Neural cell (in vitro differentiated cells): ENCODE results near the gene MRPS31. TPM values are rescaled to one million over a fixed set of nuclear protein-coding genes. Genes with fewer than 3 reads are reported as not detected.

Source experiments
- H2AFZ ChIP-seq: fragments of 200-600, 300-800 bp; sonication (generic), shearing (Covaris generic); 2 replicates; pipeline ENCODE4 v1.6.0; 2014; ENCODE audit warnings: low read depth, mild to moderate bottlenecking, antibody characterized with exemption, low read length, moderate library complexity
- H3F3A ChIP-seq: fragments of 200-600 bp; shearing (Covaris generic); 2 replicates; pipeline ENCODE4 v1.6.1; 2016; ENCODE audit warnings: mild to moderate bottlenecking, moderate library complexity, mixed read lengths, antibody characterized with exemption, low read length; ENCODE audit not compliant: insufficient read depth, poor library complexity, severe bottlenecking
- H3K27ac ChIP-seq: fragments of 200-600, 300-800 bp; sonication (generic), shearing (Covaris generic); 2 replicates; pipeline ENCODE4 v1.5.1; 2014; ENCODE audit warnings: mild to moderate bottlenecking, low read length, moderate library complexity
- H3K27me3 ChIP-seq: fragments of 300-800, 200-600 bp; sonication (generic), shearing (Covaris generic); 2 replicates; pipeline ENCODE4 v1.6.0; 2014; ENCODE audit warnings: mild to moderate bottlenecking, low read depth, low read length, moderate library complexity; ENCODE audit not compliant: insufficient read depth
- H3K36me3 ChIP-seq: fragments of 300-800, 200-600 bp; sonication (generic), shearing (Covaris generic); 2 replicates; pipeline ENCODE4 v1.5.1; 2014; ENCODE audit warnings: mild to moderate bottlenecking, antibody characterized with exemption, low read length, moderate library complexity; ENCODE audit not compliant: insufficient read depth
- H3K4me2 ChIP-seq: fragments of 300-800, 200-600 bp; sonication (generic), shearing (Covaris generic); 2 replicates; pipeline ENCODE4 v1.6.0; 2014; ENCODE audit warnings: mild to moderate bottlenecking, low read length
- H3K4me3 ChIP-seq: fragments of 300-800, 200-600 bp; sonication (generic), shearing (Covaris generic); 2 replicates; pipeline ENCODE4 v1.5.1; 2014; ENCODE audit warnings: mild to moderate bottlenecking, low read length, moderate library complexity
- H3K79me2 ChIP-seq: fragments of 200-600 bp; shearing (Covaris generic); replicated peaks from 2 replicates; pipeline ENCODE4 v1.6.0; 2014; ENCODE audit warnings: mild to moderate bottlenecking, low read length, moderate library complexity; ENCODE audit not compliant: insufficient read depth
- H3K9ac ChIP-seq: fragments of 300-800, 200-600 bp; sonication (generic), shearing (Covaris generic); 2 replicates; pipeline ENCODE4 v1.6.1; 2016; ENCODE audit warnings: mild to moderate bottlenecking, low read length, mixed read lengths
- H3K9me2 ChIP-seq: fragments of 200-600 bp; shearing (Covaris generic); 2 replicates; pipeline ENCODE4 v1.6.1; 2016; ENCODE audit warnings: mild to moderate bottlenecking, low read length, mixed read lengths; ENCODE audit not compliant: insufficient read depth
- H3K9me3 ChIP-seq: fragments of 200-600, 300-800 bp; sonication (generic), shearing (Covaris generic); 2 replicates; pipeline ENCODE4 v1.6.1; 2016; ENCODE audit warnings: mild to moderate bottlenecking, mixed run types, low read length, moderate library complexity, mixed read lengths
- H4K20me1 ChIP-seq: fragments of 200-600 bp; shearing (Covaris generic); 2 replicates; pipeline ENCODE4 v1.6.1; 2016; ENCODE audit warnings: mild to moderate bottlenecking, mixed run types; ENCODE audit not compliant: insufficient read depth
- CTCF ChIP-seq: fragments of 450-650 bp; IDR thresholded peaks from 2 replicates; pipeline ENCODE4 v1.5.1; 2014; ENCODE audit warnings: antibody characterized with exemption, mild to moderate bottlenecking, moderate library complexity; ENCODE audit not compliant: poor library complexity, severe bottlenecking
- EP300 ChIP-seq: fragments of 450-650 bp; conservative IDR thresholded peaks from 2 replicates; pipeline ENCODE4 v1.6.1; 2014; ENCODE audit warnings: antibody characterized with exemption, mild to moderate bottlenecking, moderate library complexity; ENCODE audit not compliant: poor library complexity, severe bottlenecking
- EZH2 ChIP-seq: fragments of 200-600, 300-800 bp; shearing (Covaris generic), sonication (generic); IDR thresholded peaks from 2 replicates; pipeline ENCODE4 v1.6.1; 2014; ENCODE audit warnings: antibody characterized with exemption, low read length, borderline replicate concordance, mild to moderate bottlenecking; ENCODE audit not compliant: insufficient read depth, poor library complexity, severe bottlenecking
- MXI1 ChIP-seq: fragments of 450-650 bp; conservative IDR thresholded peaks from 2 replicates; pipeline ENCODE4 v1.6.1; 2014; ENCODE audit warnings: antibody characterized with exemption, mild to moderate bottlenecking; ENCODE audit not compliant: poor library complexity, severe bottlenecking
- POLR2AphosphoS5 ChIP-seq: IDR thresholded peaks from 2 replicates; pipeline ENCODE4 v1.6.1; 2012
- RAD21 ChIP-seq: fragments of 450-650 bp; conservative IDR thresholded peaks from 2 replicates; pipeline ENCODE4 v1.6.1; 2014; ENCODE audit warnings: antibody characterized with exemption, mild to moderate bottlenecking, moderate library complexity
- REST ChIP-seq: IDR thresholded peaks from 2 replicates; pipeline ENCODE4 v1.6.1; 2012; ENCODE audit warnings: borderline replicate concordance
- SMC3 ChIP-seq: fragments of 450-650 bp; conservative IDR thresholded peaks from 2 replicates; pipeline ENCODE4 v1.6.1; 2014; ENCODE audit warnings: antibody characterized with exemption, mild to moderate bottlenecking, moderate library complexity; ENCODE audit not compliant: poor library complexity
- TAF1 ChIP-seq: IDR thresholded peaks from 2 replicates; pipeline ENCODE4 v1.6.1; 2012; ENCODE audit warnings: low read depth
- polyA plus RNA-seq: library from polyadenylated mRNA; depleted of rRNA; stranded (reverse); fragments of >200 nt; gene quantifications from 2 replicates; pipeline ENCODE4 v1.2.3, GENCODE V29; 2014

MRPS31 gene
- polyA plus RNA-seq, 1 donor from 2014 or later, result 72.4 TPM

GRCh38 chr13:40776232-40776631 lies 5.2 kb upstream of the MRPS31 start:
- no peak for TF ChIP-seq REST
- no peak for TF ChIP-seq SMC3
- TF ChIP-seq EZH2, result no peak
- TF ChIP-seq MXI1, result no peak
- no peak for TF ChIP-seq EP300
- no peak for TF ChIP-seq TAF1
- Histone ChIP-seq H3K27me3 (no peaks in the 10 kb centered on the region), H3K4me2 (no peak overlapping the region), H3K9ac (no peak overlapping the region), H3K79me2 (no peaks in the 10 kb centered on the region), H3K9me3 (no peaks in the 10 kb centered on the region), H2AFZ (no peak overlapping the region), H3F3A (no peaks in the 10 kb centered on the region), H4K20me1 (no peaks in the 10 kb centered on the region), H3K27ac (no peak overlapping the region), H3K4me3 (no peak overlapping the region), H3K9me2 (no peaks in the 10 kb centered on the region), H3K36me3 (no peaks in the 10 kb centered on the region)

- Histone ChIP-seq H2AFZ (no peak overlapping the region), H3F3A (no peaks in the 10 kb centered on the region), H3K27me3 (no peaks in the 10 kb centered on the region), H3K79me2 (peaks cover 7% of the 10 kb centered on the region), H3K9ac (no peak overlapping the region), H3K9me3 (no peaks in the 10 kb centered on the region), H3K4me3 (no peak overlapping the region), H3K27ac (no peak overlapping the region), H4K20me1 (no peaks in the 10 kb centered on the region), H3K9me2 (no peaks in the 10 kb centered on the region), H3K36me3 (no peaks in the 10 kb centered on the region), H3K4me2 (no peak overlapping the region)
- TF ChIP-seq CTCF (no peak), RAD21 (no peak), MXI1 (no peak), EP300 (no peak), POLR2AphosphoS5 (no peak), TAF1 (no peak), EZH2 (no peak), REST (no peak)
These were observed 3.7 kb upstream of the MRPS31 start for GRCh38 chr13:40774672-40775071.
